Smooth muscle cell of the umbilical artery (primary cell): Measurements from ENCODE around the gene SNRNP70. TPM values are rescaled to one million over a fixed set of nuclear protein-coding genes. Genes with fewer than 3 reads are reported as not detected.

Experiments used
- total RNA-seq: library from RNA; depleted of rRNA; stranded (reverse); fragments of >200 nt; gene quantifications from 2 replicates; pipeline ENCODE4 v1.2.3, GENCODE V29; 2014

The SNRNP70 gene
- total RNA-seq = 86.7 and 121 TPM in 2 replicates

GRCh38 chr19:49085020-49085867 lies at the start of gene SNRNP70:
SNRNP70 (plus strand) TSS chr19:49085451; CDS start chr19:49086415, 964 bp downstream.

GRCh38 chr19:49036815-49037214 lies 48.4 kb upstream of the SNRNP70 start, which contains the start of gene CGB1:
CGB1 (minus strand) TSS chr19:49036895; CDS start chr19:49036711, 184 bp downstream.

GRCh38 chr19:49043548-49043947 lies 41.7 kb upstream of the SNRNP70 start, which contains the start of gene CGB5:
CGB5 (plus strand) TSS chr19:49043848; CDS start chr19:49044210, 362 bp downstream.

GRCh38 chr19:49049011-49049410 lies 36.2 kb upstream of the SNRNP70 start, which contains the start of gene CGB8:
CGB8 (minus strand) TSS chr19:49049111; CDS start chr19:49048739, 372 bp downstream.

GRCh38 chr19:49057636-49058234 lies 27.5 kb upstream of the SNRNP70 start, which contains the start of gene CGB7:
CGB7 (minus strand) TSS chr19:49057749; CDS start chr19:49055375, 2,374 bp downstream.

GRCh38 chr19:49064768-49065611 lies 20.3 kb upstream of the SNRNP70 start, which contains the start of gene NTF4:
NTF4 (minus strand) TSS chr19:49064818; CDS start chr19:49061997, 2,821 bp downstream.

GRCh38 chr19:49113762-49114629 lies 28.7 kb downstream of the SNRNP70 start, which contains the start of gene LIN7B:
LIN7B (plus strand) TSS chr19:49114370; CDS start chr19:49114405, 35 bp downstream.

GRCh38 chr19:49118565-49119410 lies 33.5 kb downstream of the SNRNP70 start, which contains the start of gene C19orf73:
C19orf73 (minus strand) TSS chr19:49119143; CDS start chr19:49119022, 121 bp downstream.

GRCh38 chr19:49119411-49120324 lies 34.4 kb downstream of the SNRNP70 start, which contains the start of gene PPFIA3:
PPFIA3 (plus strand) TSS chr19:49119544; CDS start chr19:49127874, 8,330 bp downstream.

GRCh38 chr19:49155005-49155819 lies 70.0 kb downstream of the SNRNP70 start, which contains the start of gene HRC:
HRC (minus strand) TSS chr19:49155396; CDS start chr19:49155237, 159 bp downstream.

GRCh38 chr19:49157445-49158224 lies 72.4 kb downstream of the SNRNP70 start, which contains the start of gene TRPM4:
TRPM4 (plus strand) TSS chr19:49157792; CDS start chr19:49157867, 75 bp downstream.

Other genes starting within 250 kb of the SNRNP70 start
- 5.5 and 19.0 TPM in 2 replicates for gene HSD17B14, start 249.0 kb upstream of the SNRNP70 start, total RNA-seq
- gene PLEKHA4, start 216.8 kb upstream of the SNRNP70 start, total RNA-seq = 4.2 and 6.6 TPM in 2 replicates
- 47.0 and 52.0 TPM in 2 replicates for gene PPP1R15A, start 213.0 kb upstream of the SNRNP70 start, total RNA-seq
- gene TULP2, start 186.7 kb upstream of the SNRNP70 start, total RNA-seq = 0.09 and 0.30 TPM in 2 replicates
- 319 and 392 TPM in 2 replicates for gene NUCB1, start 185.1 kb upstream of the SNRNP70 start, total RNA-seq
- not detected in 2 replicates for gene DHDH, start 151.8 kb upstream of the SNRNP70 start, total RNA-seq
- gene BAX, start 130.6 kb upstream of the SNRNP70 start, total RNA-seq = 116 and 123 TPM in 2 replicates
- 2,285 and 3,939 TPM in 2 replicates for gene FTL, start 120.1 kb upstream of the SNRNP70 start, total RNA-seq
- gene GYS1, start 92.1 kb upstream of the SNRNP70 start, total RNA-seq = 47.5 and 55.9 TPM in 2 replicates
- gene RUVBL2, start 91.6 kb upstream of the SNRNP70 start, total RNA-seq = 176 and 217 TPM in 2 replicates
- not detected in 2 replicates for gene LHB, start 68.4 kb upstream of the SNRNP70 start, total RNA-seq
- gene CGB3, start 61.1 kb upstream of the SNRNP70 start, total RNA-seq = not detected in 2 replicates
- gene CGB2, start 53.6 kb upstream of the SNRNP70 start, total RNA-seq = not detected in 2 replicates
- not detected in 2 replicates for gene CGB1, start 48.6 kb upstream of the SNRNP70 start, total RNA-seq
- gene CGB5, start 41.6 kb upstream of the SNRNP70 start, total RNA-seq = not detected in 2 replicates
- not detected in 2 replicates for gene CGB8, start 36.3 kb upstream of the SNRNP70 start, total RNA-seq
- gene CGB7, start 27.7 kb upstream of the SNRNP70 start, total RNA-seq = 0.23 and 0.30 TPM in 2 replicates
- gene NTF4, start 20.6 kb upstream of the SNRNP70 start, total RNA-seq = 0.30 TPM in 1 of 2 replicates, not detected in the other
- not detected in 2 replicates for gene KCNA7, start 12.8 kb upstream of the SNRNP70 start, total RNA-seq
- gene LIN7B, start 28.9 kb downstream of the SNRNP70 start, total RNA-seq = 6.3 and 13.7 TPM in 2 replicates
- 0.89 and 0.97 TPM in 2 replicates for gene C19orf73, start 33.7 kb downstream of the SNRNP70 start, total RNA-seq
- 3.3 and 8.0 TPM in 2 replicates for gene PPFIA3, start 34.1 kb downstream of the SNRNP70 start, total RNA-seq
- 0.14 TPM in 1 of 2 replicates, not detected in the other for gene HRC, start 69.9 kb downstream of the SNRNP70 start, total RNA-seq
- 13.4 and 23.1 TPM in 2 replicates for gene TRPM4, start 72.3 kb downstream of the SNRNP70 start, total RNA-seq
- gene SLC6A16, start 239.7 kb downstream of the SNRNP70 start, total RNA-seq = under 0.01 and 0.14 TPM in 2 replicates
- under 0.01 TPM in 1 of 2 replicates, not detected in the other for gene CD37, start 250.0 kb downstream of the SNRNP70 start, total RNA-seq